Esophagus squamous epithelium (tissue), 4 donors: ENCODE data around the gene ALDH1A3.

Source experiments
- POLR2A ChIP-seq, 4 donors: fragments of 450-650 bp; IDR thresholded peaks; one replicate each; pipeline ENCODE4 v1.6.1; 2017; ENCODE audit warnings: antibody characterized with exemption in 4 of 4, mild to moderate bottlenecking in 4 of 4, moderate library complexity in 3 of 4
- TF ChIP-seq, protein P1 (sequence below), 6 experiments: fragments of 450-650 bp in 4 of 6; fragments of 200-600 bp in 2 of 6; sonication (generic) in 2 of 6; IDR thresholded peaks; one replicate each; pipeline ENCODE4 v1.5.1; 2016 to 2019; ENCODE audit warnings: antibody characterized with exemption in 6 of 6, mild to moderate bottlenecking in 4 of 6, moderate library complexity in 4 of 6

DNA sequence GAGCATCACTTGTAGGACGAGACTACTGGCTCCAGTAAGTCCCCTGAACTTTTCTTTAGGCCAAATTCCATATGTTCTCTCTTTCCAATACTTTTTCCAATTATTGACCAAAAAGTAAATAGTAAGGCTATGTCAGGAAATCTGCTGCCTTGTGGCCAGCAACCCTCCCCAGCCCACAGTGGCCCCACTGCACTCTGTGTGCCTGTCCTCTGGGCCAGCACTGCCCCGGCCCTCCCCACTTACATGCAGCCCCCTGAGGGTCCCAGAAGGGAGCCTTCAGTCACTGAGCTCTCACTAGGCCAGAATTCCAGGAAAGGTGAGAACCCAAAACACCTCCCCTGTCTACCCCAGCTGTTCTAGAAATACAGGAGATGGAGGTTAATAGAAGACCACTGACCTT is 21.3 kb upstream of the ALDH1A3 start:
- TF ChIP-seq, protein P1, sequence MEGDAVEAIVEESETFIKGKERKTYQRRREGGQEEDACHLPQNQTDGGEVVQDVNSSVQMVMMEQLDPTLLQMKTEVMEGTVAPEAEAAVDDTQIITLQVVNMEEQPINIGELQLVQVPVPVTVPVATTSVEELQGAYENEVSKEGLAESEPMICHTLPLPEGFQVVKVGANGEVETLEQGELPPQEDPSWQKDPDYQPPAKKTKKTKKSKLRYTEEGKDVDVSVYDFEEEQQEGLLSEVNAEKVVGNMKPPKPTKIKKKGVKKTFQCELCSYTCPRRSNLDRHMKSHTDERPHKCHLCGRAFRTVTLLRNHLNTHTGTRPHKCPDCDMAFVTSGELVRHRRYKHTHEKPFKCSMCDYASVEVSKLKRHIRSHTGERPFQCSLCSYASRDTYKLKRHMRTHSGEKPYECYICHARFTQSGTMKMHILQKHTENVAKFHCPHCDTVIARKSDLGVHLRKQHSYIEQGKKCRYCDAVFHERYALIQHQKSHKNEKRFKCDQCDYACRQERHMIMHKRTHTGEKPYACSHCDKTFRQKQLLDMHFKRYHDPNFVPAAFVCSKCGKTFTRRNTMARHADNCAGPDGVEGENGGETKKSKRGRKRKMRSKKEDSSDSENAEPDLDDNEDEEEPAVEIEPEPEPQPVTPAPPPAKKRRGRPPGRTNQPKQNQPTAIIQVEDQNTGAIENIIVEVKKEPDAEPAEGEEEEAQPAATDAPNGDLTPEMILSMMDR (IDR thresholded peaks at IDR 0.05) = no peak
- no peak for TF ChIP-seq POLR2A (IDR thresholded peaks at IDR 0.05)
